HUES6 (cell line): Measurements from ENCODE around the gene BEST1.
A peak's percentile ranks its signal among the peaks of the same experiment; 100 is the strongest.

Experiments
- H3K27ac ChIP-seq: 2 replicates; pipeline ENCODE4 v1.7.0; 2013; ENCODE audit warnings: low read depth, mild to moderate bottlenecking, low read length, inconsistent platforms
- H3K27me3 ChIP-seq: 2 replicates; pipeline ENCODE4 v1.6.1; 2013; ENCODE audit warnings: low read length; ENCODE audit not compliant: control insufficient read depth, insufficient read depth
- H3K36me3 ChIP-seq: 2 replicates; pipeline ENCODE4 v1.6.1; 2013; ENCODE audit warnings: low read length; ENCODE audit not compliant: control insufficient read depth, insufficient read depth
- H3K4me1 ChIP-seq: 2 replicates; pipeline ENCODE4 v1.6.1; 2013; ENCODE audit warnings: low read length; ENCODE audit not compliant: control insufficient read depth, insufficient read depth
- H3K4me3 ChIP-seq: 2 replicates; pipeline ENCODE4 v1.5.1; 2013; ENCODE audit warnings: low read depth, low read length
- H3K9ac ChIP-seq: one replicate; pipeline ENCODE4 v1.6.1; 2013; ENCODE audit warnings: mild to moderate bottlenecking, low read length
- H3K9me3 ChIP-seq: 2 replicates; pipeline ENCODE4 v1.6.1; 2013; ENCODE audit warnings: low read depth, low read length; ENCODE audit not compliant: control insufficient read depth, insufficient read depth

BEST1 gene

DNA sequence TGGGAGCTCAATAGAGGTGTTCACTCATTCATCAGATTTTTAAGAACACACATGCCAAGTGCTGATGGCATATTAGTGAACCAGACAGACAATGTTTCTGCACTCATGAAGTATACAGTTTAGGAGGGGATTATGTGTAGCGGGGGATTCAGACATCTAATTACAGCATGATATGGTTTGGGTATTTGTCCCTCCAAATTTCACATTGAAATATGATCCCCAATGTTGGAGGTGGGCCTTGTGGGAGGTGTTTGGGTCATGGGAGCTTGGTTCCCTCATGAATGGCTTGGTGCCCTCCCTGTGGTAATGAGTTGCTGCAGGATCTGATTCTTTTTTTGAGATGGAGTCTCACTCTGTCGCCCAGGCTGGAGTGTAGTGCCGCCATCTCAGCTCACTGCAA is 23.9 kb upstream of the BEST1 start:
- Histone ChIP-seq H3K9me3 (no peaks in the 10 kb centered on the region), H3K36me3 (no peaks in the 10 kb centered on the region), H3K4me1 (peaks cover 22% of the 10 kb centered on the region), H3K27ac (no peak overlapping the region), H3K27me3 (no peaks in the 10 kb centered on the region), H3K9ac (no peak overlapping the region), H3K4me3 (no peak overlapping the region)

DNA sequence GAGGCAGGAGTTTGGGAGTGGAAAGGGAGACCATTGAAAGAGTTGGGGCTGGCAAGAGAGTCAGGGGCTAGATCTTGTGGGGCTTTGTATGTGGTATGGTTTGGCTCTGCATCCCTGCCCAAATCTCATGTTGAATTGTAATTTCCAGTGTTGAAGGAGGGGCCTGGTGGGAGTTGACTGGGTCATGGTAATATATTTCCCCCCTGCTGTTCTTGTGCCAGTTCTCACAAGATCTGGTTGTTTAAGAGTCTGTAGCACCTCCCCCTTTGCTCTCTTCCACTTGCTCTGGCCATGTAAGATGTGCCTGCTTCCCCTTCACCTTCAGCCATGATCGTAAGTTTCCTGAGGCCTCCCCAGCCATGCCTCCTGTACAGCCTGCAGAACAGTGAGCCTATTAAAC is 22.6 kb upstream of the BEST1 start:
- H3K4me3 ChIP-seq = no peak overlapping the region
- H3K9me3 ChIP-seq = no peaks in the 10 kb centered on the region
- no peaks in the 10 kb centered on the region for H3K27me3 ChIP-seq
- no peak overlapping the region for H3K9ac ChIP-seq
- no peak overlapping the region for H3K27ac ChIP-seq
- H3K4me1 ChIP-seq = peaks cover 22% of the 10 kb centered on the region
- H3K36me3 ChIP-seq = no peaks in the 10 kb centered on the region

DNA sequence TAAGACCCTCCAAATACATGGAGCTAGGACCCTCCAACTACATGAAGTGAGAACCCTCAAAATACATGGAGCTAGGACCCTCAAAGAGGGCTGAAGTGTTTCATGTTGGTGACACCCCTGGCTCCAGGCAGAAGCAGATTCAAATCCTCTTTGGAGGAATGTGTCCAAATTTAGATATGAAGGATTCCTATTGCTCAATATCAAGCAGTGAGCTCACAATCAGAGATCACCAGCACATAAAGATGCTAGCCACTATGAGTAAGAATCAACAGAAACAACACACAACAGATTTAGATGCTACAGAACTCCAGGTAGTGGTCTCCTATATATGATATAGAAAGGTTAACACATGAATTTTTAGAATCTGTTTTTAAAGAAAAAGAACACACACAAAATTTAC is 21.5 kb upstream of the BEST1 start:
- Histone ChIP-seq H3K9me3 (peaks cover 7% of the 10 kb centered on the region; the same call in 1 of the 2 replicates), H3K27ac (no peak overlapping the region), H3K4me1 (peaks cover 12% of the 10 kb centered on the region), H3K9ac (no peak overlapping the region), H3K36me3 (no peaks in the 10 kb centered on the region), H3K4me3 (no peak overlapping the region), H3K27me3 (no peaks in the 10 kb centered on the region)

DNA sequence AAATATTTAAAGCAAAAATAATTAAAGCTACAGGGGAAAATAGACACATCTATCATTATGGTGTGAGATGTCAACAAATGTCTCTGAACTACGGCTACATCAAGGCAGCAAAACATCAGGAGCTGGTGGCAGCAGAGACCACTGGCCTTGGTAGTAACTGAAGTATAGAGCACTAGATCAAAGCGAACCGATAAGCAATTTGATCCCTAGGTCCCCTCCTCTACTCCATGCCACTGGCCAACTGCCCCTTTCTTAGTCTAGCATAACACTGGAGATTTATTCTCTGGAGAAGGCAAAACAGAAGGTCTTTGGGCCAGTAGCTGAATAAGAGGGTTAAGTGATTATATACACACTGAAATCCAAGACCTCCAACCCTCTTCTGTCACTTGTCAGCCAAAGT is 19.2 kb upstream of the BEST1 start:
- Histone ChIP-seq H3K36me3 (no peaks in the 10 kb centered on the region), H3K27me3 (no peaks in the 10 kb centered on the region), H3K9me3 (peaks cover 7% of the 10 kb centered on the region; the same call in 1 of the 2 replicates)

DNA sequence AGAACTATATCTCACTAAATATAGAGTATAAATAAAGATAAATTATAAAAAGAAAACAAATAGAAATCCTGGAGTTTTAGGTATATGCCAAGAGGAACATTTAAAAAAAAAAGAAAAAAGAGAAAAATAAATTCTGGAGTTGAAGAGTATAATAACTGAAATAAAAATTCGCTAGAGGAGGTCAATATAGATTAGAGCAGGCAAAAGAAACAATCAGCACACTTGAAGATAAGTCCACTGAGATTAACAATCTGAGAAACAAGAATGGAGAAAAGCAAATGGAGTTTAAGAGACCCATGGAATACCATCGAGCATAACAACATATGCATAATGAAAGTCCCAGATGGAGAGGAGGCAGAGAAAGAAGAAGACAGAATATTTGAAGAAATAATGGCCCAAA is 14.3 kb upstream of the BEST1 start:
- Histone ChIP-seq H3K9me3 (peaks cover 10% of the 10 kb centered on the region), H3K27me3 (no peaks in the 10 kb centered on the region), H3K27ac (no peak overlapping the region), H3K36me3 (no peaks in the 10 kb centered on the region), H3K9ac (no peak overlapping the region), H3K4me3 (no peak overlapping the region), H3K4me1 (no peaks in the 10 kb centered on the region)

More for the DNA sequence above, 19.2 kb upstream of the BEST1 start:
- Histone ChIP-seq H3K9ac (no peak overlapping the region), H3K4me3 (no peak overlapping the region), H3K27ac (no peak overlapping the region), H3K4me1 (no peaks in the 10 kb centered on the region)

DNA sequence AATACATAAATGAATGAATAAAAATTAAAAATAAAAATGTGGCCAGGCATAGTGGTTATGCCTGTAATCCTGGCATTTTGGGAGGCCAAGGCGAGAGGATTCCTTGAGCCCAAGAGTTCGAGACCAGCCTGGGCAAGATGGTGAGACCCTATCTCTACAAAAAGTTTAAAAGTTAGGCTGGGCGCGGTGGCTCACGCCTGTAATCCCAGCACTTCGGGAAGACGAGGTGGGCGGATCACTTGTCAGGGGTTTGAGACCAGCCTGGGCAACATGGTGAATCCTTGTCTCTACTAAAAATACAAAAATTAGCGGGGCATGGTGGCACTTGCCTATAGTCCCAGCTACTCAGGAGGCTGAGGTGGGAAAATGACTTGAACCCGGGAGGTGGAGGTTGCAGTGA is 9.7 kb upstream of the BEST1 start:
- Histone ChIP-seq H3K27me3 (no peaks in the 10 kb centered on the region), H3K36me3 (no peaks in the 10 kb centered on the region), H3K9ac (no peak overlapping the region), H3K4me1 (no peaks in the 10 kb centered on the region), H3K4me3 (no peak overlapping the region), H3K9me3 (peaks cover 3% of the 10 kb centered on the region; the same call in 1 of the 2 replicates), H3K27ac (no peak overlapping the region)

DNA sequence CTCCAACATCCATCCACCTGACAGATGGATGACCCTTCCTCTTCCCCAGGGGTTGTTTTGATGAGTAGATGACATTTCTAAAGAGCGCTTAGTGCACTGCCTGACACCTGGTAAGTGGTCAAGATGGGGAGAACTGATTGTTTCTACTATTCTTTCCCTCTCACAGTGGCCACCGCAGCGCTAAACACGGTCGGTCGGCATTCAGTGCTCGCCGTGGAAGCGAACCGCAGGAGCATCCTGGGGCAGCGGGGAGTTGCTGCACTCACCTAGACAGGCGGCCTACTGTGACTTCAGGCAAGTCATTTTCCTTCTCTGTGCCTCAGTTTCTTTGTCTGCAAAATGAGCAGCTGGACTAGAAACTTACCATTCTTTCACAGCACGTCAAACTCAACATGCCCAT is 5.0 kb upstream of the BEST1 start:
- Histone ChIP-seq H3K4me3 (no peak overlapping the region), H3K27ac (no peak overlapping the region), H3K9ac (no peak overlapping the region), H3K36me3 (no peaks in the 10 kb centered on the region), H3K4me1 (peaks cover 5% of the 10 kb centered on the region; the same call in 1 of the 2 replicates), H3K27me3 (no peaks in the 10 kb centered on the region), H3K9me3 (no peaks in the 10 kb centered on the region)

DNA sequence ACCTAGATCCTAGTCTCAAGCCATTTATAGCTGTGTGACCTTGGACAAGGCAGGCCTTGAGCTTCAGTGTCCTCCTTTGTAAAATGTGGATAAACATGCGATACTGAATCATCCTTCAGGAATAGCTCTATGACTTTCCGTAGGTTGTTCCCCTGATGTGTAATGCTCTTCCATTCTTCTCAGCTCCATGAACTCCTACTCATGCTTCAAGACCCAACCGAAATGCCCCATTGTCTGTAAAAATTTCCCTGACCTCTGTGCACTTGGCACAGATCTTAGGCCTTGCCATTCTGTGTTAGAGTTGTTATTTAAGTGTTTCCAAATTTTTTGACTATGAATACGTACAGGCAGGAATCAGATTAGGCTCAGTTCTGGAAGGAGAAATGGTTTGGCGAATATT is 3.3 kb upstream of the BEST1 start:
- Histone ChIP-seq H3K4me1 (peaks cover 5% of the 10 kb centered on the region; the same call in 1 of the 2 replicates), H3K27me3 (no peaks in the 10 kb centered on the region), H3K4me3 (no peak overlapping the region), H3K27ac (no peak overlapping the region), H3K9ac (no peak overlapping the region), H3K9me3 (no peaks in the 10 kb centered on the region), H3K36me3 (no peaks in the 10 kb centered on the region)

DNA sequence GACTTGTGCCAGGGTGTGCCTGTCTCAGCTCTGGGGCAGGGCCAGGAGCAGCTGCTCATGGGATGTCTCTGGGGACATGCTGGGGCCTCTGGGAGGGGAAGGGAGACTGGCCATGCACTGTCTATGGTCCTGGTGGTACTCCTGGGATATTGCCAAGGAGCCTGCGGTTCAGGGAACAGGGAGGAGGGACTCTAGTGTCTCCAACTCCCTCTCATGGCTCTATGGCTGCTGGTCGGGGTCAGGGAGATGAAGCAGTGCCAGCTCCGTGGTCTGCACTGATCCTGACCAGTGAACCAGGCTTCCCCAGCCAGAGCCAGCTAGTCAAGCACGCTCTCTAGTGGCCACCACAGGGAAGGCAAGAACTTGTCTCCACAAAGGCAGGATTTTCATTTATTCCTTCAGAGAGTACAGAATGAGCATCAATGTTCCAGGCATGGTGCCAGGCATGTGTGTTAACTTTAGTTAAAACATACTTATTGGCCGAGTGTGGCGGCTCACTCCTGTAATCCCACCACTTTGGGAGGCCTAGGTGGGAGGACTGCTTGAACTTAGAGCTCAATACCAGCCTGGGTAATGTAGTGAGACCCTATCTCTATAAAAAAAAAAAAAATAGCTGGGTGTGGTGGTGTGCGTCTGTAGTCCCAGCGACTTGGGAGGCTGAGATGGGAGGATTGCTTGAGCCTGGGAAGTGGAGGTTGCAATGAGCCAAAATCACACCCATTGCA is 2.5 kb upstream of the BEST1 start:
- Histone ChIP-seq H3K9ac (no peak overlapping the region), H3K27me3 (no peaks in the 10 kb centered on the region), H3K4me1 (peaks cover 5% of the 10 kb centered on the region; the same call in 1 of the 2 replicates), H3K27ac (no peak overlapping the region), H3K36me3 (no peaks in the 10 kb centered on the region), H3K4me3 (no peak overlapping the region), H3K9me3 (no peaks in the 10 kb centered on the region)

DNA sequence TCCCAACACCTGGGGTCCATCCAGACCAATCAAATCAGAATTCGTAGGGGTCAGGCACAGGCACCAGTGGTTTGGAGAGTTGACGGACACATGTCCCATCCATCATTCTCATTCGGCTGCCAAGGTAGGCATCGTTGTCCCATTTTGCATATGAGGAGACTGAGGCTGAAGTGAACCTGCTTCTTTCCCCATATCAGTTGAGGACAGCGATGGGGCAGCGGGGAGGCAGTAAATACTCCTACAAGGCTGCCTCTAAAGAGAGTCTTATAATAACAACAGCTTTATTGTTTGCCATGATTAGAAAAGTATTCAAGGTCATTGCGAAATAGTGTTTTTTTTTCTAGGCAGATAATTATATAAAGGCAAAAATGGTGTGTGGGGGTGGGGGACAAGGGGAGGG is 1.6 kb upstream of the BEST1 start:
- Histone ChIP-seq H3K4me3 (no peak overlapping the region), H3K36me3 (no peaks in the 10 kb centered on the region), H3K27me3 (no peaks in the 10 kb centered on the region), H3K27ac (no peak overlapping the region), H3K9me3 (no peaks in the 10 kb centered on the region), H3K4me1 (peaks cover 5% of the 10 kb centered on the region; the same call in 1 of the 2 replicates), H3K9ac (no peak overlapping the region)

DNA sequence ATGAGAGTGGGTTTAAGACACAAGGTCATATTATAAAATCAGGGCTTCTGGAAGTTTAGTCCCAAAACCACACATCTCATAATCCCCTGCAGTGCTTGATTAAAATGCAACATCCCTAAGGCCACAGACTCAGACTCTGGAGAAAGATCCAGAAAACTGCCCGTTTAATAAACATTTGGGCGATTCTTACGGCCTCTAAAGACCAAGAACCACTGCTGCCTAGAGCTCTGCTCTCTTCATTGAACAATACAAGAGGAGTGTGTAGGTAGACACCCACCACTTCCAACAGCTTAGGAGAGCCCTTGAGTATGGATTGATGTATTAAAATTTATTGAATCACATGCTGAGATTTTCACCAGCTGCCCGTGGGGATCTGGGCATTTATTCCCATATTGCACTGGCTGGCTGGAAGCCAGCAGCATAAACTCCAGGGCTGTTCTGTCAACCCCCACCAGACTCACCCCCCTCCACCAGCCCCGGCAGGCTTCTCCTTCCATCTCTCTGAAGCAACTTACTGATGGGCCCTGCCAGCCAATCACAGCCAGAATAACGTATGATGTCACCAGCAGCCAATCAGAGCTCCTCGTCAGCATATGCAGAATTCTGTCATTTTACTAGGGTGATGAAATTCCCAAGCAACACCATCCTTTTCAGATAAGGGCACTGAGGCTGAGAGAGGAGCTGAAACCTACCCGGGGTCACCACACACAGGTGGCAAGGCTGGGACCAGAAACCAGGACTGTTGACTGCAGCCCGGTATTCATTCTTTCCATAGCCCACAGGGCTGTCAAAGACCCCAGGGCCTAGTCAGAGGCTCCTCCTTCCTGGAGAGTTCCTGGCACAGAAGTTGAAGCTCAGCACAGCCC is 749 bp upstream of the BEST1 start:
- Histone ChIP-seq H3K4me3 (no peak overlapping the region), H3K9me3 (no peaks in the 10 kb centered on the region), H3K9ac (peak overlapping the region; percentile 21), H3K36me3 (no peaks in the 10 kb centered on the region), H3K27ac (no peak overlapping the region; the same call in 1 of the 2 replicates), H3K27me3 (peaks cover 6% of the 10 kb centered on the region), H3K4me1 (peaks cover 5% of the 10 kb centered on the region; the same call in 1 of the 2 replicates)
